ENCODE data around the gene SAA1. TPM values are rescaled to one million over a fixed set of nuclear protein-coding genes. Genes with fewer than 3 reads are reported as not detected.

SAA1 gene
- polyA plus RNA-seq, 5 donors, result not detected

DNA sequence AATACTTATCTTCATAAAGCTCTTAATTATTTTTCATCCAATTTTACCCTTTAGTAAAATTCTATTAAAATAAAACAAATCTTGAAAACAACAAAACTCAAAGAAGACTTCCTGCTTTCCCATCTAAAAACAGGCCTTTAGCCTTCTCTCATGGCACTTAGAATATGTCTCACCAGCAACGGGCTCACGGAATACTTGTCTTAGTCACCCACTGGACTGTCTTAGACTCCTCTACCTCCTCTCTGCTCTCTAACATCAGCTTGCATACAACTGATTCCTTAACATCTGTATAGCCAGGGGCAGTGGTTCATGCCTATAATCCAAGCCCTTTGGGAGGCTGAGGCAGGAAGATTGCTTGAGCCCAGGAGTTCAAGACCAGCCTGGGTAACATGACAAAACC is 42.2 kb downstream of the SAA1 start:
- DNase-seq, result no peak

DNA sequence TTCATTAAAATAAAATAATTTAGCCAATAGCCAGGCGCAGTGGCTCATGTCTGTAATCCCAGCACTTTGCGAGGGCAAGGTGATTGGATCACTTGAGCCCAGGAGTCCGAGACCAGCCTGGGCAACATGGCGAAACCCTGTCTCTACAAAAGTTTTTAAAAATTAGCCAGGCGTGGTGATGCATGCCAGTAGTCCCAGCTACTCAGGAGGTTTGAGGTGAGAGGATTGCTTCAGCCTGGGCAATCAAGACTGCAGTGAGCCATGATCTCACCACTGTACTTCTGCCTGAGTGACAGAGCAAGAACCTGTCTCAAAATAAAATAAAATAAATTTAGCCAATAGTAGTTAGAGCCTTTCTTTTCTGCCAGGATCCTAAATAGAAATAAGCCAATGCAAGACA is 43.6 kb downstream of the SAA1 start:
- no peak for DNase-seq

DNA sequence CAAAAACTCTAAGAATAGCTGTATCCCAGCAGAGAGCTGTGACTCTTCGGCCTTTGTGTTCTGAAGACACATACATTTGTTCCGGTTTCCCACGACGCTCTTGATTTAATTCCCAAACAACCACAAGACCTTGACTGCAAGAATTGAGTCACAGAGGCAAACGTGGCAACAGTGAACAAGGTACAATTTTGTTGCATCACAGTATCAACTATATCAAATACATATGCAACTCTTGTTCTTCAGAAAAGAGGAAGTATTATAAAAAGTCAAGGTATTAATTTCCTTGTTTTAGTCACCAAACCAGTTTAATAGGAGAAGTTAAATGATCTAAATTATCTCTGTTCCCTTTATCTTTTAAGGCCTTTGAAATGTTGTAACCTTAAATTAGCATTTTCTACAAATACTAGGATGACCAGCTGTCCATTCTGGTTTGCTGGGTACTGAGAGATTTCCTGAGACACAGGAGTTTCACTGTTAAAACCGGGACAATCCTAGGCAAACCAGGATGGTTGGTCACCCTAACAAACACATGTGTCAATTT is 44.8 kb downstream of the SAA1 start:
- no peak for DNase-seq

DNA sequence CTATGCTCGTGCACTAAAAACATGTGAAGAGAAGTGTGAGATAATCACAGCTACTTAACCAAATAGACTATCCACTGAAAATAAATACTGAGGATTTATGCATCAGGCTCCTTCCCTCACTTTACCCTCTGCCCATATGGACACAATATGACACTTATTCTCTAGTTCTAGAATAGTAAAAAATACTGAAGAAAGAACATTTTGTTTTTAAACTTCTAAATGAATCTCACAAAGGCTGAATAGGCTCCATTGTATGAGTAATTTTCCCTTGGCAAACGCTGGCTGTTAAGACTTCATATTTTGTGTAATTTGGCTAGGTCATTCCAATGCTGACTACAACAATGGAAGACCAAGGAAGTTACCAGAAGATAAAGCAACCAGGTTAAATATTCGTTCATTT is 45.9 kb downstream of the SAA1 start:
- no peak for DNase-seq

DNA sequence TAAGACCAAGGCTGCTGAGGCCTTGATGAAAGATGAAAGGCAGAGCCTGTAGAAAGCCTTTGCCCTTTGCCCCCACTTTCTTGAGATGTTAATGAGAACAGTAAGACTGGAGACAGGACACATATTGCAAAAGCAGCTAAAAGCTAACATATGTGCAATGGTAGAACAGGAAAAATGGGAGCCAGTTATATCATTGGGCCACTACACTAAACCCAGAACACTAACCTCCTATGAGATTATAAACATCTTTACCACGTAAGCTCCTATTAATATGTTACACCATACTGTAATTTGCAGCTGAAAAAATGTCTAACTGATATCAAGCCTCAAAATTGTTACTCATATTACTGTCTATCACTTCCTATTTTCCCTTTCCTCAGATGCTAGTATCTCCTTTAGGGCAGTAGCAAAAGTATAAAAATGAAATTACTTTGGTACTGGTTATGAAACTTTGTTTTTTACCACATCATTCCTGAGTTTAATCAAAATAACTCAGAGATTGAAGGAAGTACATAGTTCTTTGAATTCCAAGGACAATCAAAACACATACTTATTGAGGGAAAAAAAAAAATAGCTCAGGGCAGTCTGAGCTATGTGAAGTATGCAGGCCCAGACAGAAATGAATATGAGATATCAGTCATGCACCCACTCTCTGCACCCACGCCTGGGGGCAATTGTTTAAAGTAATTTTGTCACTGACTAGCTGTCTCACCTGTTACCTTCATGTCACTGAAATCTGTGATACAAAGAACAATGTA is 46.8 kb downstream of the SAA1 start:
- no peak for DNase-seq

DNA sequence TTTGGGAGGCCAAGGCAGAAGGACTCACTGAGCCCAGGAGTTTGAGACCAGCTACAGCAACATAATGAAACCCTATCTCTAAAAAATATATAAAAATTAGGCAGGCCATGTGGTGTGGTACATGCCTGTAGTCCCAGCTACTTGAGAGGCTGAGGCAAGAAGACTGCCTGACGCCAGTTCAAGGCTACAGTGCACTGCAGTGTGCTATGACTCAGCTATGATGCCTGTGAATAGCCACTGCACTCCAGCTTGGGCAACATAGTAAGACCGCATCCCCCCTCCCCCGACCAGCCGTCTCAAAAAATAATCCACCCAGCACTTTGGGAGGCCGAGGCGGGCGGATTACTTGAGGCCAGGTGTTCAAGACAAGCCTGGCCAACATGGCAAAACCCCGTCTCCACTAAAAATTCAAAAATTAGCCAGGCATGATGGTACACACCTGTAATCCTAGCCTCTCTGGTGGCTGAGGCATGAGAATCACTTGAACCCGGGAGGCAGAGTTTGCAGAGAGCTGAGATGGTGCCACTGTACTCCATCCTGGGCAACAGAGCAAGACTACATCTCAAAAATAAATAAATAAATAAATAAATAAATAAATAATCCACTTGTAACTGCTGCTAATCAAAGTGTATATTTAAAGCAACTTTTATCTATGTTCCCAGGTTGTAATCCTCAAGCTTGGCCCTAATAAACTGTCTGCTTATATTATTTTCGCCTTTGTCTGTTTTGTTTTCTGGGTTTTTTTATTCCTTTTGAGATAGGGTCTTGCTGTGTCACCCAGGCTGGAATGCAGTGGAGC is 48.1 kb downstream of the SAA1 start:
- DNase-seq, result no peak

DNA sequence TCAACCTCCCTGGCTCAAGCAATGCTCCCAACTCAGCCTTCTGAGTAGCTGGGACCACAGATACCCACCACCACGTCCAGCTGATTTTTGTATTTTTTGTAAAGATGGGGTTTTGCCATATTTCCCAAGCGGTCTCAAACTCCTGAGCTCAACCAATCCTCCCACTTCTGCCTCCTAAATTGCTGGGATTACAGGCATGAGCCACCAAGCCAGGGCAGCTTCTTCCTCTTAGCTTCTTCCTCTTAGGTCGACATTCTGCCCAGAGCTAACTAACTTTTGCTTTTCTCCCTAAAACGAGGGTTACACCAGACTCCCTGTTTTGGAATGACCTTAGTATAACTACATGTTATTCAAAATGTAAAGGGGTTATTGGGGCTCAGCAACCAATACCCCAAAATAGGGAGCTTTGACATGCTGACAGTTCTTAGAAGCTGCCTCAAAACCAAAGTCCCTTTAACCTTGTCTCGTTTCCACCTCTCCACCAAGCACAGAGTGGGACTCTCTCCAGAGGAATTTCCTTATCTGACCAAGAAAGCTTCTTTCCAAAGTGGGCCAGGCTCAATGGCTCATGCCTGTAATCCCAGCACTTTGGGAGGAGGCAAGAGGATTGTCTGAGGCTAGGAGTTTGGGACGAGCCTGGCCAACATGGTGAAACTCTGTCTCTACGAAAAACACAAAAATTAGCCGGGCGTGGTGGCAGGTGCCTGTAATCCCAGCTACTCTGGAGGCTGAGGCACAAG is 48.9 kb downstream of the SAA1 start:
- no peak for DNase-seq

DNA sequence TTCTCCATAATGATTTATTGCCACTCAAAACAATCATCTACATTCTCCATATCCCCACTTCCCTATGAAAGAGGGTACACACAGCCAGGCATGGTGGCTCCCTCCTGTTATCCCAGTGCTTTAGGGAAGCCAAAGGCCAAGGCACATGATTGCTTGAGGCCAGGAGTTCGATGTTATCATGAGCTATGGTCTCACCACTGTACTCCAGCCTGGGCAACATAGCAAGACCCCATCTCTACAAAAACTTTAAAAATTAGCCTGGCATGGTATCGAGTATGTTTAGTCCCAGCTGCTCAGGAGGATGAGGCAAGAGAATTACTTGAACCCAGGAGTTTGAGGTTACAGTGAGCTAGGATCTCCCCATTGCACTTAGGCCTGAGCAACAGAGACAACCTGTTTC is 49.8 kb downstream of the SAA1 start:
- no peak for DNase-seq

DNA sequence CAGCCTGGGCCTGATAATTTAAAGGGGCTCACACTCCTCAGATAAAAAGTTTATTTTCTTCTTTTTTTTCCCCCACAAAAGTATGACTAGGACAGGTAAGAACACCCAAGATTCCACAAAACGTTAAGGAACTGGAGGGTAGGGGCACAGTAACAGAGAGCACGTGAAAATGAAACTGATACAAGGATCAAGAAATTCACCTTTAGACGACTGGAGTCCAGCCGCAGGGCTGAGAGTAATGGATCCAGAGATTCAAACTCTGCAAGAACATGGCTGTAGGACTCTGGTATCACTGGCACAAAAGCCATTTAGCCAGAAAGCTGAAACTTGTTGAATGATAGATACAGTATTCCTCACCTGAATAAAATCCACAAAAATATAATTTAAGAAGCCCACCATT is 51.5 kb downstream of the SAA1 start:
- no peak for DNase-seq

Other genes starting within 250 kb of the SAA1 start
- 1 to 10 TPM; 1.3 to 2.8 (median 2.4) TPM for gene TPH1, start 220.0 kb upstream of the SAA1 start, polyA plus RNA-seq (ENCODE audit: insufficient read depth in 1 of 5, insufficient read length in 5 of 5, low replicate concordance in 1 of 5)
- gene SAAL1, start 160.2 kb upstream of the SAA1 start, polyA plus RNA-seq (ENCODE audit: insufficient read depth in 1 of 5, insufficient read length in 5 of 5, low replicate concordance in 1 of 5), result 10 to 100 TPM; 29.5 to 44.7 (median 37.5) TPM
- not detected for gene MRGPRX3, start 133.7 kb upstream of the SAA1 start, polyA plus RNA-seq (ENCODE audit: insufficient read depth in 1 of 5, insufficient read length in 5 of 5, low replicate concordance in 1 of 5)
- gene MRGPRX4, start 93.4 kb upstream of the SAA1 start, polyA plus RNA-seq (ENCODE audit: insufficient read depth in 1 of 5, insufficient read length in 5 of 5, low replicate concordance in 1 of 5), result not detected
- under 1 TPM in 1 of 5 donors, not detected in 4; 0.25 TPM for gene SAA4, start 29.5 kb upstream of the SAA1 start, polyA plus RNA-seq (ENCODE audit: insufficient read depth in 1 of 5, insufficient read length in 5 of 5, low replicate concordance in 1 of 5)
- gene SAA2, start 17.6 kb upstream of the SAA1 start, polyA plus RNA-seq (ENCODE audit: insufficient read depth in 1 of 5, insufficient read length in 5 of 5, low replicate concordance in 1 of 5), result under 1 TPM in 3 of 5 donors, not detected in 2; 0.10 to 0.24 (median 0.18) TPM
- gene HPS5, start 55.9 kb downstream of the SAA1 start, polyA plus RNA-seq (ENCODE audit: insufficient read depth in 1 of 5, insufficient read length in 5 of 5, low replicate concordance in 1 of 5), result 10 to 100 TPM; 14.9 to 26.9 (median 21.6) TPM
- gene GTF2H1, start 56.3 kb downstream of the SAA1 start, polyA plus RNA-seq (ENCODE audit: insufficient read depth in 1 of 5, insufficient read length in 5 of 5, low replicate concordance in 1 of 5), result 10 to 100 TPM; 48.3 to 76.9 (median 68.6) TPM
- 100 to 1,000 TPM; 282 to 426 (median 384) TPM for gene LDHA, start 128.3 kb downstream of the SAA1 start, polyA plus RNA-seq (ENCODE audit: insufficient read depth in 1 of 5, insufficient read length in 5 of 5, low replicate concordance in 1 of 5)
- gene LDHC, start 146.1 kb downstream of the SAA1 start, polyA plus RNA-seq (ENCODE audit: insufficient read depth in 1 of 5, insufficient read length in 5 of 5, low replicate concordance in 1 of 5), result 1 to 10 TPM in 1 of 5 donors, under 1 TPM in 1, not detected in 3; 0.05 to 1.4 TPM
- 1 to 10 TPM in 2 of 5 donors, under 1 TPM in 3; 0.27 to 1.2 (median 0.69) TPM for gene LDHAL6A, start 189.6 kb downstream of the SAA1 start, polyA plus RNA-seq (ENCODE audit: insufficient read depth in 1 of 5, insufficient read length in 5 of 5, low replicate concordance in 1 of 5)

Measured in right lung (tissue), 5 donors.